HG02884 (cell line): ENCODE results near the gene LY86.
A peak's percentile ranks its signal among the peaks of the same experiment; 100 is the strongest.
"Not testable (repeated sequence)": the region's sequence is repeated elsewhere in the genome, so short reads cannot be mapped to it uniquely, and the experiment has no call there.

ENCODE experiments used
- ATAC-seq: cut with Tn5 transposase; IDR thresholded peaks from one replicate; pipeline ENCODE4 v1.9.1; 2021; ENCODE audit warnings: mild to moderate bottlenecking, moderate library complexity; ENCODE audit not compliant: unreplicated experiment

LY86 gene

DNA sequence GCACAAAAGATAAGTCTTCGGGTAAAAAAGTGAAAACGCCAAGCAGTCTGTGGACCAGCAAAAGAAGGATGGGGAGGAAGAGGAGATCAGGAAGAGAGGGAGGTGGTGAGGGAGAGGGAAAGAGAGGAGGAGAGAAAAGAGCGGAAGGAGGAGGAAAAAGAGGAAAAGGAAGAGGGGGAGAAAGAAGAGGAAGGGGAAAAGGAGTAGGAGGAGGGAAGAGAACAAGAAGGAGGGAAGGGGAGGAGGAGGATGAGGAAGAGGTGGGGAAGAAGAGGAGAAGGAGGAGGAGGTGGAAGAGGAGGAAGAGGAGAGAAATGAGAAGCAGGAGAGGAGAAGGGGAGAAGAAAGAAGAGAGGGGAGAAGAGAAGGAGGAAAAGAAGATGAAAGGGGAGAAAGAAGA lies 6.5 kb downstream of the LY86 start:
- ATAC-seq, result no peak

DNA sequence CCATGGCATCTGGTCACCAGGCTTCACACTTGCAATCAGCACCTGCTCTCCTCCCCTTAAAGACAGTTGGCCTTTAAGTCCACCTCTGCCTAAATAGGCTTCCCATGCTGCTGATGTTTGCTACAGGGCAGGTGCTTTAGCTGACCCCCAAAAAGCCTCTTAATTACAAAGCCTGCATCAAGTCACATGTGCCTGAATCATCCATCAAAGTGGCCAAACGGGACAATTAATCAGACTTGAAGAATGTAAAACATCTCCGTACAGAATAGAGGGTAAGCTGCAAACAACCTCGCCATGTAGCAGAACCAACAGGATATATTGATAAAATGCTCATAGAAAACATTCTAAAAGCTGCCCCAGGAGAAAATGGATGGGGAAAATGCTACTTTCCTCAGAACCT lies 7.4 kb downstream of the LY86 start:
- ATAC-seq, result no peak

DNA sequence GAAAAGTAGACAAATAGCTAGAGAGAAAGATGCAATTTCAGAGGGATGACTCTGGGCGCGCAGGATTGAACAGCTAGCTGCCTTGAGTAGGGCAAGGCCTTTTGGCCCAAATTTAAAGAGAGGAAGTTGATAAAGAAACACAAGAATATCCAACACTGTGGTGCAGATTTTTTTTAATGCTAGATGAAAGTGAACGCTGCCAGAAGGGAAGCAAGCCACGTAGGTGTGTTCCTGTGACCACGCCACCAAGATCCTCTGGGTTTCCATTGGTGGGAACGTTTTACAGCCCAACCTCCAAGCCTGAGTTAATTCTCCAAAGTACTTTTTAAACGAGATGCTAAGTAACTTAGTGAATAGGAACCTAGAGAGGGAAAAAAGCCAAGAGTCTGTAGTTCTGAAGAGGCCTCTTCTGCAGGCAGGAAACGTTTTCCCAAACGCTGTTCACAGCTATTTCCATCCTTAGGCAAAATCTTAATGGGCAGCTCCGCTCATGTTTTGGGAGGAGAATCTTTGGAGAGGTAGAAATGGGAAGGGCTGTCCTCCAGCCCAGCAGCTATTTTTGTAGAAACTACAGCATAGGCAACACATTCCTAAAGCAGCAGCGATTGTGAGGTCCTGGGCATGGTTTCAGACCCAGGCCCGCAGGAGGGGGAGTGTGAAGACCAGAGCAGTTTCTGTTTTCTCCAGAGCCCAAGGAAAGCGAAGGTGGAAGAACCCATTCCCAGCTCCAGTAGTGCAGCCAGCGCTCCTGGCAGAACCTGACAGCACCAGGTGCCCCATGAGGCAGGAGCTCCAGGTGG lies 8.2 kb downstream of the LY86 start:
- no peak for ATAC-seq

DNA sequence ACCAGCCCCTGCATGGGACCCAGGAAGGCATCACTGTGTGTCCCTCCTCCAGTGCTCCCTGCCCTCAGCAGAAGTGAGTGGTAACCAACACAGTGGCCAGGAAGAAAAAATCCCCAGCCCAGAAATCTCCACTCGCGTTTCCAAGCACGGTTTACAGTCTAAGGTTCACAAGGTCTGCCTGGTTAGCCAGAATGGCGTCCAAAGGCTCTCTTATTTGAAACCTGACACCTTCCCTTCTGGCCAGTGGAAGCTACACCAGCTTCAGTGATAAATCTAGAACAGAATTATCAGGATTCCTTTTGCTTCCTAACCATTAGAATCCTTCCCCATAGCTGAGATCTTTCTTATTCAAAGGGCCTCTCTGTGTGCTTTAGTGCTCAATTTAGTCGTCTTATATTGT lies 9.2 kb downstream of the LY86 start:
- no peak for ATAC-seq

DNA sequence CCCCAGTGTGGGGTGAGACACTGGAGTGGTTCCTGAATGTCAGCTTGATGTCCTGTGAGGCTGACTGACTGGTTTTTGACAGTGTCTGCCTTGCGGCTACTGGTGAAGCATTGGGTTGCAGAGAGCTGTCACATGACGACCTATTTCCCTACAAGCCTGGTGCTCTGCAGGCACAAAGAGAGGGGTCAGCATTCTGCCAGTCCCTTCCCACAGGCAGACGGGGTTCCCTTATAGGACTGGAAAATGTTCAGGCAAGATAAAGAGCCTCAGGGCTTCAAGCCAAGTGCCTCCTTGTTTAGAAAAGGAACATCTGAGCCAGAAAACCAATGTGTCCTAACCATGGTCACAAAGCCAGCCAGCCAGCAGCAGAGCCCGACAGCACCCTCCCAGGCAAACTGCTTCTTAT lies 11.0 kb downstream of the LY86 start:
- ATAC-seq, result no peak

DNA sequence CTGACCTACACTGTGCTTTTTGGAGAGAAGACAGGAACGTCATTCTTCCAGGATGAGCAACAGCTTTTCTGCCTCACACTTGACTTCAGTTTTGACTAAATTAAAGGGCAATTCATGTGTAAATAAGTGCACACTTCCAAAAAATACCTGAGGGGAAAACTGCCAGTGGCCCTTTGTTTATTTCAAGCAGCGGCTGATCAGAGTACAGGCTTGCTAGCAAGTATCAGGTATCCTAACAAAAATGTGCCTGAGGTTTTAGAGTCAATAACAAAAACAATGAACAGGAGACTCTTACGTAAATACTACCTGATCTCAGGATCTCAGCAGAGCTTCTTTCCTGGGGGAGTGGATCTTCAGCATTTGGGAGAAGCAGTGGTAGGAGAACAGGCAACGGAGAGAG lies 12.4 kb downstream of the LY86 start:
- no peak for ATAC-seq

DNA sequence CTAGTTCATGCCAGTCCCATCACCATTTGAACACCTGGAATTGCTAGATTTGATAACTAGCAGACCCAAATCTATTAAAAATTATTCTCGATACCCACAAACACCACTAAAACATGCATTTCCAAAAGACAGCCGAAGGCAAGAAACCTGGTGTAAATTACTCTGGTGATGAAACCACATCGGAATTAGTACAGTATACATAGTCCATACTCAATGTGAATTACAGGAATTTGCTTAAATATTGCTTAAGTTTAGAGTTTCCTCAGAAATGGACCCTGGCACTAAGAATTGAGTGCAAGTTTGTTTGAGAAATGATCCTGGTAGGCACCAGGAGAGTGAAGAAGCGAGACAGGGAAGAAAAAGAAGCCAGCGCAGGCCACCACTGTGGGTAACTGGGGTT lies 13.7 kb downstream of the LY86 start:
- ATAC-seq, result no peak

DNA sequence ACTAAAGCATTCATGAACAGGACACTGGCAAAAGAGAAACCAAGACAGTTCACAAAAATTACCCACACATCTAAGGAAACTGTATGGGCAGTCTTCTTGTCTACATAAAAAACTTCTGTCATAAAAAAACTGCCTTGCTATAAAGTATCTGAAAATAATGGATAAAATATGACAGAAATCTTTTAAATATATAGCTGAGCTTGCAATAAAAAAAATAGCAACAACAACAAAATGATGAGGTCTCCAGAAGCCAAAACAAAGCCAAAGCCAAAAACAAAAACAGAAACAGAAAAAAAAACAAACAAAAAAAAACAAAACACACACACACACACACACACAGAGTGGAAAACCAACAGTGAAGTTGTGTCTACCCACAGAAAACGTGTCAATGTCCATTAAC lies 14.8 kb downstream of the LY86 start:
- ATAC-seq, result no peak

DNA sequence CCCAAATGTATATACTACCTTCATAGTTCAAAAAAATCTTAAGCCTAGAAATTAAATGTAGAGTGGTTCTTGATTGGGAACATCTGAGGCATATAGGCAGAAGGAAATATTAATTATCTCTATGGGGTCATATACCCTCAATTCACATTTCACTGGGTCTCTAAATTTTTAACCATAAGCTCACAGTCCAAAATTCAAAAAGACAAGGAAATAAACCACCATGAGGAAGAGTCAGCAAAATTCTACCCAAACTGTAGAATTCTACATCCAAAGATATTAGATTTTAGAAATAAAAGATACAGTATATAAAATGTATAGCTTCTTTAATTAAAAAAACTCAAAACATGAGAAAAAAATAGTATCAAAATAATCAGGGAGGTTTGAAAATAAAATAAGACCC lies 15.5 kb downstream of the LY86 start:
- no peak for ATAC-seq

DNA sequence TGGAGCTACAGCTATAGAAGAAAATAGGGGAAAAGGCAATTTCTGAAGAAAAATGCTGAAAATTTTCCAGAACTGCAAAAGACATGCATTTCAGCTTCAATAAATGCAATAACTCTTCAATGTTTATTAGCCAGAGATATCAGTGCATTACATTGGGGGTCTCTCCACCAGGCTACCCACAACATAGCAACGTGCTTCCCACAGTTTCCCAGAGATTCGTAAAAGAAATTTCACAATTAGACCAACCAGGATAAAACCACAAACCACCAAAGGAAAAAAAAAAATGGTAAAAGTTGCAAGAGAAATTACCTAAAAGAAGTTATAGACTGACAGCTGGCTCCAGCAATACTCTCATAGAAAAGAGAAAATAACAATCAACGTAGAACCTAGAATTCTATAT lies 16.0 kb downstream of the LY86 start:
- no peak for ATAC-seq

DNA sequence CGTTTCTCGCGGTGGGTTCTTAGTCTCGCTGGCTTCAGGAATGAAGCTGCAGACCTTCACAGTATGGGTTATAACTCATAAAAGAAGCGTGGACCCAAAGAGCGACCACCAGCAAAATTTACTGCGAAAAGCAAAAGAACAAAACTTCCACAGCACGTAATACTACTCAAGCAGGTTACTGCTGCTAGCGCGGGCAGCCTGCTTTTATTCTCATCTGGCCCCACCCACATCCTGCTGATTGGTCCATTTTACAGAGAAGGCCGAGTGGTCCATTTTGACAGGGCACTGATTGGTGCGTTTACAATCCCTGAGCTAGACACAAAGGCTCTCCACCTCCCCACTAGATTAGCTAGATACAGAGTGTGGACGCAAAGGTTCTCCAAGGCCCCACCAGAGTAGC lies 17.4 kb downstream of the LY86 start:
- no peak for ATAC-seq

DNA sequence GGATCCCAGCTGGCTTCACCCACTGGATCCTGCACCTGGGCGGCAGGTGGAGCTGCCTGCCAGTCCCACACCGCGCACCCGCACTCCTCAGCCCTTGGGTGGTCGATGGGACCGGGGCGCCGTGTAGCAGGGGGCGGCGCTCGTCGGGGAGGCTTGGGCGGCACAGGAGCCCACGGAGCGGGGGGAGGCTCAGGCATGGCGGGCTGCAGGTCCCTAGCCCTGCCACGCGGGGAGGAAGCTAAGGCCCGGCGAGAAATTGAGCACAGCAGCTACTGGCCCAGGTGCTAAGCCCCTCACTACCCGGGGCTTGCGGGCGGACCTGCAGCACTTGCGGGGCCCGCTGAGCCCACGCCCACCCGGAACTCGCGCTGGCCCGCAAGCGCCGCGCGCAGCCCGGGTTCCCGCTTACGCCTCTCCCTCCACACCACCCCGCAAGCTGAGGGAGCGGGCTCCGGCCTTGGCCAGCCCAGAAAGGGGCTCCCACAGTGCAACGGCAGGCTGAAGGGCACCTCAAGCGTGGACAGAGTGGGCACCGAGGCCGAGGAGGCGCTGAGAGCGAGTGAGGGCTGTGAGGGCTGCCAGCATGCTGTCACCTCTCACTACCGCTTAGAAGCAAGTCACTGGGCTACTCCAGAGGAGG lies 18.0 kb downstream of the LY86 start:
- ATAC-seq, result not testable (repeated sequence)

DNA sequence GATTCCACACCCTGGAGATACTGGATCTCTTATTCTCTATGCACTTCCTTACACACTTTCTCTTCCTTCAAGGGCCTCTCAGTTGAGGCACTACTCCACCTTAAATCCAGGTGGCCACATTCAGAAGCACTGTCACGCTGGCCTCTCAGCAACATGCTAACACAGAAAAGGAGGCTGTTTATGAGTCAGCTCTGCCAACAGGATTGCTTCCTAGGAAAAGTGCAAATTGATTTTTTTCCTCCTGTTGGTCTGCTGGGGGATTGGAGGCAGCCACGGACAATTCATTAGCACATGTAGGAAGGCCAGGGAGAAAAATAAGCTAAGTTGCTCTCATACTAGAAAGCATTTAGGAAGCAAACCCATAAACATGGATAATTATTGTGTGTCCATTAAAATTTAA lies 20.9 kb downstream of the LY86 start:
- no peak for ATAC-seq

DNA sequence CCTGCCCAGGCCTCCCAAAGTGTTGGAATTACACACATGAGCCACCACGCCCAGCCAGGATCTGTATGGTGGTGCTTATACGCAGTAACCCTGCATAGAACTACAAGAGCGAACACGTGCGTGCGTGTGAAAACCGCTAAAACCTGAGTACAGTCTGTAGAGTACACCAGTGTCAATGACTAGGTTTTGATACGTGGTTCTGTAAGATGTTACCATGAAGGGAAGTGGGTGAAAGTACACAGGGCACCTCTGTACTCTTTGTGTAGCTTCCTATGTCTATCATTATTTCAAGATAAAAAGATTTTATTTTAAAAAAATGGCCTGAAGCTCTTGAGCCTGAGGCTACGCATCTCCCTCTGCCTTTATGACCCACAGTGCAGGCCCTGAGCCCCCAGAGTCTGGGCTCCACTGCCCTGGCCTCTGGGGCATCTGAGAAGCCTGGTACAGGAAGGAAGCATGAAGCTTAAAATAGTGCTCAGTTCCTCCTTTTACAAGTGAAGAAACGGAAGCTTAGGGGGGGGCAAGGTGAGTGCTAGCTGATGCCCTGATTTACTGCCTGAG lies 21.6 kb downstream of the LY86 start:
- ATAC-seq, result peak; percentile 83

DNA sequence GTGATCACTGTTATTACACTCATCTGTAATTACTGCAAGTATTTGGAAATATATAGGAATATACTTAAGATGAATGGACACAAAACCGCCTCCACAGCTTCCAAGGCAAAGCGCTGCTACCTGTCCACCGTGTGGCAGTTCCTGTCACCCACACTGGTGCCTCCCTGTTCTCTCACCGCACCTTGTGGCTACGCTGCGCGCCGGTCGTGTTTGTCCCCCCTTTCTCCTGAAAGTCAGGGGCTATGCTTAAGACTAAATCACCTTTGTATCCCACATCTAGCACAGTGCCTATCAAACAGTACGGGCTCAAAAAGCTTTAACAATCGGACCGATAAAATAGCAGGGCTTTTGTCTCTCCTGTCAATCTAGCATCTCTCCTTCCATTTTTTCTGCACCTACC lies 23.0 kb downstream of the LY86 start:
- no peak for ATAC-seq

DNA sequence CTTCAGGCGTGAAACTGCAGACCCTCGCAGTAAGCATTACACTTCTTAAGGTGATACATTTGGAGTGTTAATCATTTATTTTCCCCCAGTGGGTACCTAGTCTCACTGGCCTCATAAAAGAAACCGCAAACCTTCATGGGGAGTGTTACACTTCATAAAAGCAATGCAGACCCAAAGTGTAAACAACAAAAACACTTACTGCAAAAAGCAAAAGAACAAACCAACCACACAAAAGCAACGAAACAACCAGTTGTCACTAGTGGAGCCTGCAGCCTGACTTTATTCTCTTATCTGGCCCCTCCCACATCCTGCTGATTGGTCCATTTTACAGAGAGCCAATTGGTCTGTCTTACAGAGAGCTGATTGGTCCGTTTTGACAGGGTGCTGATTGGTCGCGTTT lies 23.8 kb downstream of the LY86 start:
- ATAC-seq, result no peak

DNA sequence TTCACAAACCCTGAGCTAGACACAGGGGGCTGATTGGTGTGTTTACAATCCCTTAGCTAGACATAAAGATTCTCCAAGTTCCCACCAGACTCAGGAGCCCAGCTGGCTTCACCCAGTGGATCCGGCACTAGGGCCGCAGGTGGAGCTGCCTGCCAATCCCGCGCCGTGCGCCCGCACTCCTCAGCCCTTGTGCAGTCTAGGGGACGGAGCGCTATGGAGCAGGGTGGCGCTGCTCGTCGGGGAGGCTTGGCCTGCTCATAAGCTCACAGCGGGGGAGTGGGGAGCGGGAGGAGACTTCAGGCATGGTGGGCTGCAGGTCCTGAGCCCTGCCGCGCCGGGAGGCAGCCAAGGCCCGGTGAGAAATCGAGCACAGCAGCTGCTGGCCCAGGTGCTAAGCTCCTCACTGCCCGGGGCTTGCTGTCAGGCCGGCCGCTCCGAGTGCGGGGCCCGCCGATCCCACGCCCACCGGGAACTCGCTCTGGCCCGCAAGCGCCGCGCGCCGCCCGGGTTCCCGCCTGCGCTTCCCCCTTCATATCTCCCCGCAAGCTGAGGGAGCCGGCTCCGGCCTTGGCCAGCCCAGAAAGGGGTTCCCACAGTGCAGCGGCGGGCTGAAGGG lies 24.7 kb downstream of the LY86 start:
- ATAC-seq, result not testable (repeated sequence)

DNA sequence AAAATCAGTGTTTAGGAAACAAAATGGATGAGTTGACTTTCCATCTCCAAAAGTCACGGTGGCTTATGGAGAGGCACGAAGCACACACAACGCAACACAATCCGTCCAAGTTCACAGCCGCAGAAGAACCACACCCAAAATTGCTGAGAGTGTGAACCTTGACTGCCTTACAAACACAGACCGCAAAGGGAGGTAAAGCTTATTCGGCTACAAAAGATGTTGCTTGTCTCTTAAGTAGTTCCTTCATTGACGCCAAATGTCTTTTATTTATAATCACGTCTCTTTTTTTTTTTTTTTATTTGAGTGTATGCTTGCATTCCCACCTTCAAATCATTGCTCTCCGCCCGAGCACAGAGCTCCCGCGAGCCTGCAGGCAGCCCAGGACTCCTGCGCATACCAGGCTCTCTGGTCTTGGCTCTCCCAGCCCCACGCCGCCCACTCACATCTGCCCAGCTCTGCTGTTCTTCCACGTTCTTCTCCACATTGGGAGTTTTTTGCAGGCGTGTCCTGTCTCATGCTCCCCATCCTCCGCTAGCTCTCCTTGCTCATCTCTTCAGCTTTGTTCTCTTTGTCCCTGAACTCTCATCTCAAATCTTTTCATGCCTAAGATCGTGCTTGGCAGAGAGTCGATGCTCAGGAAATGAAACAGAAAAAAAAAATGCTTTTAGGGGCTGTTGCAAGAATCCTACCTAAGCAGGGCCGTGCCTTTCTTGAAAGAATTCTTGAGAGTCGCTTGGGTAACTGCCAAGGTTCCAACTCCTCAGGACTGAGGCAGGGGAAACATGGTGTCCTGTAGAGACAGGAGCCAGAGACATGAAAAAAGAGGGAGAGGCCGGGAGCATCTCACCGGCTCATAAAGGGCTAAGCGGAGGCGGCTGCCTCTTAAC lies 25.8 kb downstream of the LY86 start:
- ATAC-seq, result no peak

DNA sequence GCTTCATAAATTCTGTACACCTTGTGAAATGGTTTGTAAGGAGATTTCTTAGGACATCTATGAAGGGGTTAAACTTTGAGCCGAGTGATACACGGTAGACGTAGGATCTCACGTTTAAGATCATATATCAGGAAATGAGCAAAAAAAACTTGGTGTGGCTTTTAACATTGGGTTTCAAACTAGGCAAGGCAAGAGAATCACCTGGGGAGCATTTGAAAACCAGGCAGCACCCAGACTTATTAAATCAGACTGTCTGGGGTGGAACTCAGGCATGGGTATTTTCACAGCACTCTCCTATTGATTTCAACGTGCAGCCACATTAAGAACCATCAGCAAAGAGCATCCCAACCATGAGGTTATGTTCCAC lies 26.4 kb downstream of the LY86 start:
- no peak for ATAC-seq

DNA sequence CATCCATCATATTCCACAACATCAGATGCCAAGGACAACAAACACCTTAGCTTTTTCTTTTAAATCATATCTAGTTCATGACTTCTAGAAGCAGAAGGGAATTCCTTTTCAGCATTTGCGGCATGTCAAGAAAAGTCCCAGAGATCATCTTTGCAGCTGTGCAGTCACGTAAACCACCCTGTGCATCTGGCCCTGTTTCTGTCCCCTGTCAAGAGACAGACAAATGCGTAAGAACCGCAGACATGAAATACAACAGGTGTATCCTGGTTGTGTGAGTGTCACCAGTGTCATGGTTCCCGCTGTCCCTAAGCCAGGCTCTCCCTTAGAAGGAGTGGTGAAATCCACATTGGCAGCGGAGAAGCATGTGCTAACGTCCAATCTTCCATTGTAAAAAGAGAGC lies 28.1 kb downstream of the LY86 start:
- no peak for ATAC-seq
